GM18508 (cell line): ENCODE results near the gene RSAD1.
"Not testable (repeated sequence)": the region's sequence is repeated elsewhere in the genome, so short reads cannot be mapped to it uniquely, and the experiment has no call there.

Experiments
- ATAC-seq: cut with Tn5 transposase; IDR thresholded peaks from one replicate; pipeline ENCODE4 v1.9.1; 2021; ENCODE audit warnings: moderate number of reproducible peaks; ENCODE audit not compliant: insufficient read depth, unreplicated experiment

The RSAD1 gene

DNA sequence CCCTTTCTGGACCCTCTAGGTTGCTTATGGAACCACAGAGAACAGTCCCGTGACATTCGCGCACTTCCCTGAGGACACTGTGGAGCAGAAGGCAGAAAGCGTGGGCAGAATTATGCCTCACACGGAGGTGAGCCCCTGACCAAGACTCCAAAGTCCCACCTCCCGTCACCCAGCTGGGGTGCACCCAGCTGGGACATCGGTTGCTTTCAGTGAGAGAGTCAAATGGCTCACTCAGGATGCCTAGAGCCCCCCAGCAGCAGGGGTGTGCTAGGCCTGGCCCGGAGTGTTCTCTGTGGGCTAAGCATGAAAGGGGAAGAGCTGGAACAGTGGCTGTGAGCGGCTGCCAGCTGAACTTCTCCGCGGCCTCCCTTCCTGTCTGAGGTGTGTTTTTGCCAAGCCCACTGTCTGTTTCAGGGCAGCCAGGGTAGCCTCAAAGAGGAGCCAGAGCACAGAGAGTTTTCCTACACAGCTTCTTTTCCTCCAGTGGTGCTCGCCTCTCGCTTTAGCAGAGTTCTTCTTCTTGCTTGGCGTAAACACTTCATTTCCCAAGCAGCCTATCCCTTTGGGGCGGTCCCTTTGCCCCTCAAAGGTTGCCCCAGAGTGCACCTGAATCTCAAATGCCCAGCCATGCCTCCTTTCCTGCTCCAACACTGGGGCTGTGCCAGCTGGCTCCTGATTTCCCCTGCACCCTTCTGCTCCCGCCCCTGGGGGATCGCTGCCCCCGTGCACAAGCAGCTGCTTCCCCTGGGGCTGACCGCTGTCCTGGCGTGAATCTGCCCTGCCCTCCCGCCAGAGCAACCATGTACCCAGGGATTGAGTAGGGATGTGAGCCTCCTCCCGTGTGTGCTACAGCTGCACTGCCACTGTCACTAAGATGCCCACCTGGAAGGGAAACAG is 7.4 kb upstream of the RSAD1 start:
- ATAC-seq, result no peak

DNA sequence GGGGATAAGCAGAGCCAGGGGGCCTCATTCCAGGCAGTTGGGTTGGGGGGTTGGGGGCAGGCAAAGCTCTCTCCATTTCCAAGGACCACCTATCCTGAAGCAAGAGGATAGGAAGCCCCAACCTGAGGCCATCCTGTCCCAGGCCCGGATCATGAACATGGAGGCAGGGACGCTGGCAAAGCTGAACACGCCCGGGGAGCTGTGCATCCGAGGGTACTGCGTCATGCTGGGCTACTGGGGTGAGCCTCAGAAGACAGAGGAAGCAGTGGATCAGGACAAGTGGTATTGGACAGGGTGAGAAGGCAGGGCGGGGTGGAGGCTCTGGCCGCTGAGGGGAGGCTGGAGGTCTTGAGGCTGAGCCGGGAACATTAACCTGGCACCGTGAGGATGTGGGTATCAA is 6.4 kb upstream of the RSAD1 start:
- ATAC-seq, result no peak

DNA sequence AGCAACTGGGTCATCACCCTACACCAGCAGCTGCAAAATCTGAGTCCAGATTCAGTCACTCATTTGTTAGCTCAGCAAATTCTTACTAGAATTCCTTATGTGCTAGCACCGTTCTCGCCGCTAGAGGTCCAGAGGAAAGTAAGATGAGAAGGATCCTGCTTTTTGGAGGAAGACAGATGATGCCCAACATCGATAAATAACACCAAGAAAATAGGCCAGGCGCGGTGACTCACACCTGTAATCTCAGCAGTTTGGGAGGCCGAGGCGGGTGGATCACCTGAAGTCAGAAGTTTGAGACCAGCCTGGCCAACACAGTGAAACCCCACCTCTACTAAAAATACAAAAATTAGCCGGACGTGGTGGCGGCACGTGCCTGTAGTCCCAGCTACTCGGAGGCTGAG is 5.9 kb upstream of the RSAD1 start:
- not testable (repeated sequence) for ATAC-seq

DNA sequence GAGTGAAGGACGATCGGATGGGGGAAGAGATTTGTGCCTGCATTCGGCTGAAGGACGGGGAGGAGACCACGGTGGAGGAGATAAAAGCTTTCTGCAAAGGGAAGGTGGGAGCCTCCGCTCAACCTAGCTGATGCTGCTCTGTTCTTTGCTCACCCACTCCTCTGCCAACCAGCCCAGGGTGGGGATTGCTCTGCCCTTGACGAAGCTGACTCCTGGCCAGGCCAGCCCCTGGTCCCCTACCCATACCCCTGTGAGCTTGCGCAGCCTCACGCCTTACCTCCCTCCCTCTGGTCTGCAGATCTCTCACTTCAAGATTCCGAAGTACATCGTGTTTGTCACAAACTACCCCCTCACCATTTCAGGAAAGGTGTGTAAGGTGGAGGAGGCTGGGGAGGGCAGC is 4.8 kb upstream of the RSAD1 start:
- no peak for ATAC-seq

DNA sequence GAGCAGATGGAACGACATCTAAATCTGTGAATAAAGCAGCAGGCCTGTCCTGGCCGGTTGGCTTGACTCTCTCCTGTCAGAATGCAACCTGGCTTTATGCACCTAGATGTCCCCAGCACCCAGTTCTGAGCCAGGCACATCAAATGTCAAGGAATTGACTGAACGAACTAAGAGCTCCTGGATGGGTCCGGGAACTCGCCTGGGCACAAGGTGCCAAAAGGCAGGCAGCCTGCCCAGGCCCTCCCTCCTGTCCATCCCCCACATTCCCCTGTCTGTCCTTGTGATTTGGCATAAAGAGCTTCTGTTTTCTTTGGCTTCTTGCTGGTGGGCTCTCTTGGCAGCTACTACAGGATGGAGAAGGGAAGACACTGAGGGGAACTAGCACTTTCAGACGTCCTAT is 4.1 kb upstream of the RSAD1 start:
- no peak for ATAC-seq

DNA sequence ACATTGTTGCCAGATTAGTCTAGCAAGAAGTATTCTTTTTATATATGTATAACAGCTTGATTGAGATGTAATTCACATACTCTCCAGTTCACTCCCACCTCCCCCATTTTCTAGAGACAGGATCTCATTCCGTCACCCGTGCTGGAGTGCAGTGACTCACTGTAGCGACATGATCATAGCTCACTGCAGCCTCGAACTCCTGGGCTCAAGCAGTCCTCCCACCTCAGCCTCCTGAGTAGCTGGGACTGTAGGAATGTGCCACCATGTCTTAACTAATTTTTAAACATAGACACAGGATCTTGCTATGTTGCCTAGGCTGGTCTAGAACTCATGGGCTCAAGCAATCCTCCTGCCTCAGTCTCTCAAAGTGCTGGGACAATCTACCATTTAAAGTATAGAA is 3.3 kb upstream of the RSAD1 start:
- no peak for ATAC-seq

DNA sequence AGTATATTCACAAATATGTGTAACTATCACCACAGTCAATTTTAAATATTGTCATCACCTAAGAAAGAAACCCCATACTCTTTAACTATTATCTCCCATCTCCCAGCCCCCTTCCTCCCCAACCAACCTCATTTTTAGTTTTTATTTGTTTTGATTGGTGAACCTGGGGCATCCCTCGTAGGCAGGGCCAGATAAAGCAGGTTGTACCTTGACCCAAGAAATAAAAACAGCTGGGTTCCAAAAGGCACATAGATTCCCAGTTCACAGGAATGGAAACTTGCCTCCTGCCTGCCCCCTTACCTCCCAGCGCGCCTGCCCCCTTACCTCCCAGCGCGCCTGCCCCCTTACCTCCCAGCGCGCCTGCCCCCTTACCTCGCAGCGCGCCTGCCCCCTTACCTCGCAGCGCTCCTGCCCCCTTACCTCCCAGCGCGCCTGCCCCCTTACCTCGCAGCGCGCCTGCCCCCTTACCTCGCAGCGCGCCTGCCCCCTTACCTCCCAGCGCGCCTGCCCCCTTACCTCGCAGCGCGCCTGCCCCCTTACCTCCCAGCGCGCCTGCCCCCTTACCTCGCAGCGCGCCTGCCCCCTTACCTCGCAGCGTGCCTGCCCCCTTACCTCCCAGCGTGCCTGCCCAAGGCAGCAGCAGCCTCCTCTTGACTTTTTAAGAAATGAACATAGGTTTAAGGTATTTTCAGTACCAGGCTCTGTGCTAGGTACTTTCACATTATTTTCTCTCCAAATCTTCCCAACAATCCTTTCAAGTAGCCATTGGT is 2.7 kb upstream of the RSAD1 start:
- not testable (repeated sequence) for ATAC-seq

DNA sequence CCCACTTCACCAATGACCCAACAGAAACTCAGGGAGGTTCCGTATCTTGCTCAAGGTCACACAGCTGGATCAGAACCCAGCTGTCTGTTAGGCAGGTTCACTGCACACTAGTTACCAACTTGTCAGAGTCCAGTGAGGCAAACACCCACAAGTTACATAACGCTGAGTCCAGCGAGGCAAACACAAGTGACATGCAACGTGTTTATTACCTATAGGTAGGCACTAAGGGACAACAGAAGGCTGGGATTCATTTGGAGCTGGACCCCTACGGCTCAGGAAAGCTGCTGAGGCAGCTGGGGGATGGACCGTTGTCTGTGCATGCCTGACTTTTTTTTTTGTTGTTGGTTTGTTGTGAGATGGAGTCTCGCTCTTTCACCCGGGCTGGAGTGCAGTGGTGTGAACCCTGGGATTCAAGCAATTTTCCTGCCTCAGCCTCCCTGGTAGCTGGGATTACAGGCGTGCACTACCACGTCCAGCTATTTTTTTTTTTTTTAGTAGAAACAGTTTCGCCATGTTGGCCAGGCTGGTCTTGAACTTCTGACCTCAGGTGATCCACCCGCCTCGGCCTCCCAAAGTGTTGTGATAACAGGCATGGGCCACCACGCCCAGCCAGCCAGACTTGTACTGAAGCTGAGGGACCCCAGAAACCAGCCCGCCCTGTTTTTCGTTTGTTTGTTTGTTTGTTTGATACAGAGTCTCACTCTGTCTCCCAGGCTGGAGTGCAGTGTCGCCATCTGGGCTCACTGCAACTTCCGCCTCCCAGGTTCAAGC is 1.9 kb upstream of the RSAD1 start:
- no peak for ATAC-seq

DNA sequence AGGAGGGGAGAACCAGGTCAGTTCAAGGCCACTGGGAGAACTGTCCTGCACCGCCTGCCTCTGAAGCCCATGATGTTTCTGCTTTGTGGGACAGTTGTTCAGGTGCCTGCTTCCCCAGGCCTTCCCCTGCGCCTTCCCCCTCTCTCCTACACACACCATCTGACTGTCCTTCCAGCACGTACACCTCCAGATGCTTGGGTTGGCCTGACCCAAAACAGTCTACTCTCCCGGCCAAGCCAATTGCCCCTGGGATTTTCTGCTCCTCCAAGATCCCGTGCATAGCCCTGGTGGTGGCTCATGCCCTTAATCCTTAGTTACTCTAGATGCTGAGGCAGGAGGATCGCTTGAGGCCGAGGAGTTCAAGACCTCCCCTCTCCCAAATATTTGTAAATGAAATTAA is 684 bp upstream of the RSAD1 start:
- no peak for ATAC-seq

DNA sequence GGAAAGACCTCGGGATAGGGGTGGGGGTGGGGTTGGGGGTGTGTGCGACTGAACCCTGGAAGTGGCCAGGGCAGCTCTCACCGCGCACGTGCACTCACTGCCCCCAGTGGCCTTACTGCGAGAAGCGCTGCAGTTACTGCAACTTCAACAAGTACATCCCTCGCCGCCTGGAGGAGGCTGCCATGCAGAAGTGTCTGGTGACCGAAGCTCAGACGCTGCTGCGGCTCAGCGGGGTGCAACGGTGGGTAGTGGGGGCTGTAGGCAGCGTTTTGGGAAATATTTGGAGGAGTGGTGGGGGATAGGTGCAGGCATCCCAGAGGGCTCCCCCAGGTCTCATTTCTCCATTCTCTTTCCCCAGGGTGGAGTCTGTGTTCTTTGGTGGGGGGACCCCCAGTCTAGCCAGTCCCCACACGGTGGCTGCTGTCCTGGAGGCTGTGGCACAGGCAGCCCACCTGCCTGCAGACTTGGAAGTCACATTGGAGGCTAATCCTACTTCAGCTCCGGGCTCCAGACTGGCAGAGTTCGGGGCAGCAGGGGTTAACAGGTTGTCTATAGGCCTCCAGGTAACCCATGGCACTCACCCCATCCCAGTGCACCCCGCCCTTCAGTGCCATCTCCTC is 972 bp downstream of the RSAD1 start:
- ATAC-seq, result no peak

DNA sequence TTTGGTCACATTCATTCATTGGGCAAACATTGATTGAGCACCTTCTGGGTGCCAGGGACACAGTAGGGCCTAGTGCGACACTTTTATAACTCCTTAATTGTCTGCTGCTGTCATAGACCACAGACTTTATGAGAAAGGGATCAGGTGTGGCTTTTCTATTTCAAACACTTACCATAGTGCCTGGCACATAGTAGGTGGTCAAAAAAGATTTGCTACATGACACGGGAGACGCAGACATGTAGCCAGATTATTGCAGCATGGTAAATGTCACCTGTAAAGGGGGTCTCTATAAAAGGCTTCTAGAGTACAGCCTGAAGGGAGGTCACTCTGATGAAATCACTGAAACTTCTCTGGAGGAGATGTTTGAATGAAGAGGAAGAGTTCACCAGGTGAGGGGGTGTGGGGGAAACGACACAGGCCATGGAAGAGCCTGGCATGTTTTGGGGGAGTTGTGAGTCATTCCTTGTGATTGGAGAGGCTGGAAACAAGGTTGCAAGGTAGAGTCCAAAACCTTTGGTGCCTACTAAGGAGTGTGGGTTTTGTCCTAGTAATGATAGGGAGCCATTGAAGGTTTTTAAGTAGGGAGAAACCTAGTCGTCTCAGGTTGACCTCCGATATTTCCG is 1.6 kb downstream of the RSAD1 start:
- ATAC-seq, result no peak

DNA sequence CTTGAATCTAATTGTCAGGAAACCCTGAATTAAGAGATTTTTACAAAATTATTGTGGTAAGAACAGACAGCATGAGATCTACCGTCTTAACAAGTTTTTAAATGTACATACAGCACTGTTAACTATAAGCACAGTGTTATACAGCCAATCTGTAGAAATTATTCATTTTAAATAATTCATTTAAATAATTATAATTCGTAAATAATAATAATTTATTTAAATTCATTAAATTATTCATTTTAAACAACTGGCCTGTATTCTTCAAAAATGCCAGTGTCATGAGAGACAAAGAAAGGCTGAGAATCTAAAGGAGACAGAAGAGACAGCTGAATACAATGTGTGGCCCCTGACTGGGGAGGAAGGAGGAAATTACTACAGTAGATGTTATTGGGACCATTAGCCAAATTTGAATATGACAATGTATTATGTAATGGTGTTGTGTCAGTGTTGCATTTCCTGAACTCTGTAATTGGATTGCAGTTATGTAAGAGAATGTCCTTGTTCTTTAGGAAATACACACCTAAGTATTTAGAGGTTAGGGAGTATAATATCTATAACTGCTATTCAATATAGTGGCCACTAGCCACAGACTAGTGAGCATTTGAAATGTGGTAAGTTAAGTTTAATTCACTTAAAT is 2.3 kb downstream of the RSAD1 start:
- ATAC-seq, result no peak

DNA sequence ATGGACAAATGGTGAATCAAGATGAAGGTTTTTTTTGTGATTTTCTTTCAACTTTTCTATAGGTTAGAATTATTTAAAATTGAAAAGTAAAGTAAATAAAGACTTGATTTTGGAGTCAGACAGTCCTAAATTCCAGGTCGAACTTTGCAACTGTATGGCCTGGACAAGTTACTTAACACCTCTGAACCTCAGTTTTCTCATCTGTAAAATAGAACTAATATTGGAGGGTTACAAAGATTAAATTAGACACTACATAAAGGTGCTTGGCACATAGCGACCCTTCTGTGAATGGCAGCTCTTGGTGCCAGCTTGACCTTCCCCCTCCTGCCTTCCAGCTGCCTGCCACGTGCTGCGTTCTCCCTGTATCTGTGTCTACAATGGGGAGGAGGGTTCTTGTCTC is 3.0 kb downstream of the RSAD1 start:
- no peak for ATAC-seq

DNA sequence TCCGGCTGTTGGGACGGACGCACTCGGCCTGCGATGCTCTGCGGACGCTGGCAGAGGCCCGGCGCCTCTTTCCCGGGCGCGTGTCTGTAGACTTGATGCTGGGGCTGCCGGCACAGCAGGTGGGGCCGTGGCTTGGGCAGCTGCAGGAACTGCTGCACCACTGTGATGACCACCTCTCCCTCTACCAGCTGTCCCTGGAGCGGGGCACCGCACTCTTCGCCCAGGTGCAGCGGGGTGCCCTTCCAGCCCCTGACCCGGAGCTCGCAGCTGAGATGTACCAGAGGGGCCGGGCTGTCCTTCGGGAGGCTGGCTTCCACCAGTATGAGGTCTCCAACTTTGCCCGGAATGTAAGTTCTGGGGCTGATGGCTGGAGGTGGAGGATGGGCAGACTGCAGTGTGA is 3.5 kb downstream of the RSAD1 start:
- no peak for ATAC-seq

DNA sequence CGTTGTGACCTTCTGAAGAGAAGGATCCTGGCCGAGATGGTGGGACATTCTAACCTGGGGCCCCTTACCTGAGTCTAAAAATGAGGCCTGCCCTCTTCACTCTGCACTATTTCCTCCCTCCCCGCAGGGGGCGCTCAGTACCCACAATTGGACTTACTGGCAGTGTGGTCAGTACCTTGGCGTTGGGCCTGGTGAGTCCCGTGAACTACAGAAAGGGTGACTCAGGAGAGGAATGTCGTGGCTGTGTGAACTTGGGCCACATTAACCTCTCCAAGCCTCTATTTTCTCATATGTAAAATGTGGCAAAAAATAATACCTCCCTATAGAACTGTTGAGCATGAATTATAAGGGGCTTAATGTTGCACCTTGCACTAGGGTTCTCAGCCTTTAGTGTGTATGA is 3.9 kb downstream of the RSAD1 start:
- no peak for ATAC-seq

DNA sequence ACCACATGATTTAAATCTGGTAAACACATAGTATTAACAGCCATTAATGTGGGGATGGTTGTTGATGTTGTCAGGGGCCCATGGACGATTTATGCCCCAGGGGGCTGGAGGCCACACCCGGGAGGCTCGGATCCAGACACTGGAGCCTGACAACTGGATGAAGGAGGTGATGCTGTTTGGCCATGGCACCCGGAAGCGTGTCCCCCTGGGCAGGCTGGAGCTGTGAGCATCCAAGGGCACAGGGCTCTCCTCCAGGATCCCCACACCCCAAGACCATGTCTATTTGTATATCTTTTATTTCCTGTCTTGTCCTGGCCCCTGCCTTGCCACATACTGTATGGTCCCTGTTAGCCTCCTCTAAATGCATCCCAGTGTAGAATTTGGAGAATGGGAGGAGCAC is 4.6 kb downstream of the RSAD1 start:
- ATAC-seq, result no peak

DNA sequence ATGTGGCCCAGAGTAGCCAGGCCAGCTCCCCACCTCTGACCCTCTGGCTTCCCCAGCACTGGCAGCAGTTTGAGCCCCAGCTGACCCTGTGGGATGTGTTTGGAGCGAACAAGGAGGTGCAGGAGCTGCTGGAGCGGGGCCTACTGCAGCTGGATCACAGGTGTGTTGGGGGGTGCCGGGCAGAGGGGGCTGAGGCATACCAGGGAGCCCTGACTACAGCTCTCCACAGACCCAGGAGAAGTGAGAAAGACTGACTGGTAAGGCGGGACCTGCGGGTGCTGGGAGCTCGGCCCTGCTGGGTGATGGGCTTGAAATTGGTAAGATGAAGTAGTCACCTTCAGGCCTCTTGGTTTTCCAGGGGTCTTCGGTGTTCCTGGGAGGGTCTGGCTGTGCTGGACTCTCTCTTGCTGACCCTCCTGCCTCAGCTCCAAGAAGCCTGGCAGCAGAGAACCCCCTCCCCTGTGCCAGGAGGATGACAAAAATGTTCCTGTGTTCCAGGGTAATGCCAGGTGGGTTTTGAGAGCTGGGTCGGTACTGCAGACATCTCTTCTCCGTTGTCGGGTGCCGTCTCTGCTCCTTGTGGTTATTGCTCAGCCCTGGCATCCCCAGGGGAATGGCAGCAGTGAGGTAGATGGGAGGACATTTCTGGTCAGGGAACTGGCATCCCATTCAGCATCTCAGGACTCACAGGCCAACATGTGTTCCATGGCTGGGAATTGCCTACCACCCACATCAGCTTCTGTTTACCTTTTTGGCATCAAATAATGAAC is 5.9 kb downstream of the RSAD1 start:
- ATAC-seq, result no peak

DNA sequence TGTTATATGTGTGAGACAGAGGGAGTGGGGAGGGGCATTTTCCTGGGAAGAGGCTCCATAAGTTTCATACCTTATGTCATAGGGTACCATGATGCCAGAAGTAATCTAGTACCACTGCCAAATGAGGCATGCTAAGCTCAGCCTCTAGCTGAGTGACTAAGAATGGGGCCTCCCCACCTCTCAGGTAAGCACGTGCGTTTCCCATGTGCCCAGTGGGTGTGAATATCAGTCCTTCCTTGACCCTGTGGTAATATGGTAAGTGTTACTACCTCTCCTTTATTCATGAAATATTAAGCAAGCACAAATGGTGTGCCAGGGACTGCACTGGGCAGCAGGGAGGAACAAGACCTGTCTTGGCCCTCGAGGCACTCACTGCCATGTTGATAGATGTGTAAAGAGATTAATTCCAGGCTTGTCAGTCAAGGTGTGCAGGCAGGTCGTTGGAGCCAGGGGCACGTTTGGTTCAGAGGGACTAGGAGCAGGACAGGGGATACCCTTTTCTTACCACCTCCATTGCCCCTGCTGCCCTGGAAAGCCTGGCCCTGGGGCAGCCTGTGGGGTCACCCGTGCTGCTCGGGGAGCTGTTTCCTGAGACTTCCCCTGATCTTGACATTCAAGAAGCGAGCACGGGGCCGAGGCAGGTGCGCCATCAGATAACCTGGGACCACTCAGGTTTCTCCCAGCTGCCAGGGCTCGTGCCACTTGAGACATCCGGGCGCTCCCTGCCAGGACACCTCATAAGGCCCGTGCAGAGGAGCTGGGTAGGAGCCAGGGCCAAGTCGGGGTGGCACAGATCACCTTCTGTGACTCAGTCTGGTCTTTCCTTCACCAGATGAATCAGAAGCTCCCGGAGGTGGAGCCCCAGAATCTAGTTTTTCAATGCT is 8.8 kb downstream of the RSAD1 start:
- ATAC-seq, result no peak
